ENCODE measurements around the gene BCL2L14. TPM values are rescaled to one million over a fixed set of nuclear protein-coding genes. Genes with fewer than 3 reads are reported as not detected.
"Not testable (repeated sequence)": the region's sequence is repeated elsewhere in the genome, so short reads cannot be mapped to it uniquely, and the experiment has no call there.

Gene BCL2L14
- total RNA-seq, 1 experiment from 2014 or later, result 2.3 TPM

DNA sequence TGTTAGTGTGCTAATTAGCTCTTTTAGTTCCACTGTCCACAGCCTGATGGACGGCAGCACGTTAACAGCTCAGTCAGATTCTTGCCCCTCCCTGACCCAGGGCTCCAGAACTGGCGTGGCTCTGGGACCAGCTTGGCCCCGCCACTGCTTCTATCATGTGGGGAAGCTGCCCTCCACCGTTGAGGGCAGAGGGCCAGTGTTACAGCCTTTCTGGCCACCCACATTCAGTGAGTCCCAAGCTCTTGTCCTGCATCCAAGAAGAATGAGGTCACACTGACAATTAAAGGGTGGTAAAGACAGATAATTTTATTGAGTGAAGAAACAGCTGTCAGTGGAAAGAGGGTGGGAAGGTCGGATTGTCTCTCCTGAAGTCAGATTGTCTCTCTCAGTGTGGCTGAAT is 36.9 kb downstream of the BCL2L14 start:
- DNase-seq (ENCODE audit: low spot score), result no peak

DNA sequence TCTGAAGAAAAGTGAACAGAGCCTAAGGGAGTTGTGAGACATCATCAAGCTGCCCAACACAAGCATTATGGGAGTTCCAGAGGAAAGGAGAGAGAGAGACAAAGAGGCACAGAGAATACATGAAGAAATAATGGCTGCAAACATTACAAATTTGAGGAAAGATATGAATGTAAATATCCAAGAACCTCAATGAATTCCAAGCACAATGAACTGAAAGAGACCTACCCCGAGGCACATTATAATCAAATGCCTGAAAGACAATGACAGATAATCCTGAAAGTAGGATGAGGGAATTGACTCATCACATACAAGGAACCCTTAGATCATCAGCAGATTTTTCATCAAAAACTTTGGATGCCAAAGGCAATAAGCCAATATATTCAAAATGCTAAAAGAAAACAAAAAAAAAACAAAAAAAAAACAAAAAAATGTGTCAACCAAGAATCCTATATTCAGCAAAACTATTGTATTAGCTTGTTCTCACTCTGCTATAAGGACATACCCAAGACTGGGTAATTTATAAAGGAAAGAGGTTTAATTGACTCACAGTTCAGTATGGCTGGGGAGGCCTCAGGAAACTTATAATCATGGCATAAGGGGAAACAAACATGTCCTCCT is 37.8 kb downstream of the BCL2L14 start:
- no peak for DNase-seq (ENCODE audit: low spot score)

DNA sequence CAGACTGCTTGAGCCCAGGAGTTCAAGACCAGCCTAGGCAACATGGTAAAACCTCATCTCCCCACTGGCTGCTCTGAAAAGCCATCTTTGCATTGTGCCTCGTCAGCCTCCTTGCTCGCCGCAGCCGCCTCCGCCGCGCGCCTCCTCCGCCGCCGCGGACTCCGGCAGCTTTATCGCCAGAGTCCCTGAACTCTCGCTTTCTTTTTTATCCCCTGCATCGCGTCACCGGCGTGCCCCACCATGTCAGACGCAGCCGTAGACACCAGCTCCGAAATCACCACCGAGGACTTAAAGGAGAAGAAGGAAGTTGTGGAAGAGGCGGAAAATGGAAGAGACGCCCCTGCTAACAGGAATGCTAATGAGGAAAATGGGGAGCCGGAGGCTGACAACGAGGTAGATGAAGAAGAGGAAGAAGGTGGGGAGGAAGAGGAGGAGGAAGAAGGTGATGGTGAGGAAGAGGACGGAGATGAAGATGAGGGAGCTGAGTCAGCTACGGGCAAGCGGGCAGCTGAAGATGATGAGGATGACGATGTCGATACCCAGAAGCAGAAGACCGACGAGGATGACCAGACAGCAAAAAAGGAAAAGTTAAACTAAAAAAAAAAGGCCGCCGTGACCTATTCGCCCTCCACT is 40.3 kb downstream of the BCL2L14 start:
- DNase-seq (ENCODE audit: low spot score), result not testable (repeated sequence)

DNA sequence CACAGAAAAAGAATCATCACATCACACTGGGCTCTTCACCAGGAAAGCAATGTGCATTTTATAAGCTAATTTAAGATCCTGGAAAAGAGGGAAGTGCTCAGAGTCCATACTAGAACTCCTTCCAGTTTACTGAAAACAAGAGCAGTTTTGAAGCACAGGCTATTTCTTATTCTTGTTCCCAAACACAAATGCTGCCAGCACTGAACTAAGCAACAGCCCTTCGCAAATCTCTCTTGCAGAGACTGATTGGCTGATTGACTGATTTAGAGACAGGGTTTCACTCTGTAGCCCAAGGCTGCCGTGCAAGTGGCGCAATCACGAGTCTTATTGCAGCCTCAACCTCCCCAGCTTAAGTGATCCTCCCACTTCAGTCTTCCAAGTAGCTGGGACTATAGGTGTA is 44.8 kb downstream of the BCL2L14 start:
- DNase-seq (ENCODE audit: low spot score), result no peak

DNA sequence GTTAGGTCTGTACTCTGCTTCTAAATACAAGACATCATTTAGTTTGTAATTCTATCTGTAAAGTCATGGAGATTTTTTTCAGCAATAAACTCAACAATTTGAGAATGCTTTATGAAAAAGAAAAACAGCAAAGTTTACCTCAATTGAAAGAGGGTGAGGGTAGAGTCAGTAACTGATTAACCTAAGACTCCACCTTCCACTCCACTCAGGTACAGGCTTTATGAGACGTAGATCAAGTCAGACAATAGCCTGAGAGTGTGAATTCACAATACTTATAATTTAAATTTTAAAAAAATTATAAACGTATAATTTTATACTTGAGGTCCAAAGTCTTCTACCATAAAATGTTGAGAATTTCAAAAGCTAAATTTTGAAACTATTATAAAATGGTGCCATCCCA is 45.9 kb downstream of the BCL2L14 start:
- no peak for DNase-seq (ENCODE audit: low spot score)

DNA sequence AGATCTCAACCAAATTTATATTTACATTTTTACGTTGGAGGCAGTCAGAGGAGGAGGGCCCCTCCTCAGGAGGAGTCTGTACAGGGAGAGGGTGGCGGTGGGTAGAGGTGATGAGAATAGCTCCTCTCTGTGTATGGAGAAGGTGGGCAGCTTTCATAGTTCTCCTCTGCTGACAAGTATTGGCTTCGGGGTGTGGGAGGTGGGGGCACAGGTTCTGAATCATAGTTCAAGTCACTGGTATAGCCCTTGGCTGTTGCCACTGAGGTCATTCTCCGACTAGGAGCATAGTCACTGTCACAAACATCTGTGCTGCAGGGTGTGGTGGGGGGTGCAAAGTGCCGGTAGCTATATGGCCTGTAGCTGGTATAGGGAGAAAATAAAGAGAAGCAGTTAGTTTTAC is 50.3 kb downstream of the BCL2L14 start:
- DNase-seq (ENCODE audit: low spot score), result no peak

DNA sequence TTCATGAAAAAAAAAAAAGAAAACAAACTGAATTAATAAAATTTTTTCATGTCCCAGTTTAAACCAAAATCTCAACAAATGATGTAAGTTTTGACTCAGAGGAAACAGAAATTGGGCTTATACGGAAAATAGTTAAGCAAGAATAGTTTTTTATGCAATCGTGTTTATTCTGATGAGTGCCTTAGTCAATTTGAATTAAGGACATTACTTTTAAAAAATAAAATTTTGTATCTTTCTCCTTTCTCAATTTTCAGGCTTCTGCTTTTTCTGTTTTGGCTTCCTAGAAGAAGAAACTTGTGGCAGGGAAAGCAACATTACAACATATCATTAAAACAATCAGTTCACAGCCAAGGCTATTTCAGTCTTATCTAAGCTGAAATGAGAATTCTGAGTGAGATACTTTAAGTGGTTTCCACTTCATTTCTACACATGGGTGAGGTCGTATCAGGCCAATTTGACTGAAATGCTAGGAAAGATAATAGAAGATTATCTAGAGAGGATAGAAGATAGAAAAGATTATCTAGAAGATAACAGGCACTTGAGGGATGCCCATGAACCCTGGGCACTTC is 52.4 kb downstream of the BCL2L14 start:
- no peak for DNase-seq (ENCODE audit: low spot score)

DNA sequence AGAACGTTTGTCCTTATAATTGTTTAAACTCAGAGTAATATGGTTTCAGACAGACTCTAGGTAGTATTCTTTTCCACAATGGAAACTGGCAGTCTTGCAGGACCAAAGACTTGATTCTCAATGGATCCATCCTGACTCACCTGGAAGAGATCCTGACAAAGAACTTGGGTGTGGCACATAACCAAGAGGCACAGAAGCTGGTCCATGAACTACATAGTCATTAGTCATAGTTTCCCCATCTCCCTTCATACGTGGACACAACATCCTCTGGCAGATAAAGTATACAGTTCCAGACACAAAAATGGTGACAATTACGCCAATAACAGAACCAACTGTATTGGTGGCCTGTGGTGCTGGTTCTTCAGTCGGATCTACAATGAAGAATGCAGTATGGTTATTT is 55.8 kb downstream of the BCL2L14 start:
- DNase-seq (ENCODE audit: low spot score), result no peak

DNA sequence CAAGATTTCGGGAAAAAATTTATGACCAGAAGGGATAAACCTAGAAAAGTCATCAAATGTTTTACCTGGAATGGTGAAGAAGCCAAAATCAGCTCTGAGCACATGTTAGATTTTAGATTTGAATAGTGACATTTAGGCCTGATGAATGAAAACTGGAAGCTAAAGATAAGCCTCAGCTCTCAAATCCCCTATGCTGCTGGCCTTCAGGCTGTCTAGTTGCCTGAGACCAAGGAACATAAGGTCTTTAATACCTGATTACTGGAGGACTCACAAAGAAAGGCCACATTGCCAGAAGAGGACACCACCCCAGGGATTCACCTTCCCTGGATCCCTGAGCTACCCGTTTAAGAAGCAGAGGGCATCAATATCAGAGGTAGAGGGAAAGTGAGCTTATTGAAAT is 56.6 kb downstream of the BCL2L14 start:
- no peak for DNase-seq (ENCODE audit: low spot score)

DNA sequence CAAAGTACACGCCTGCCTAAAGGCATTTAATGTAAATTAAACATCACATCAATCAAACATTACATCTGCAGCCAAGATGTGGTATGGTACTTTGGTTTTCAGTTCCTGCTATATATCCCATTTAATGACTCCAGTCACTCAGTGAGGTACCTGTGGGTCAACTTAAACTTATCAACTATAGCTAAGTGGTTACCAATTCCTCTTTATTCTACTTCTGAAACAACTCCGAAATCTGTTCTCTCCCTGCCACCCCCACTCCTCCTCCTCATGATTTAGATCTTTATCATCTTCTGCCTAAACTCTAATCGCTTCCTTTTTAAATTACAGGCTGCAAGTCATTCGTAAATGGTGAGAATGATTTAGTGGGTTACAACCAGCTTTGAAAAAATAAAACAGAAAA is 57.9 kb downstream of the BCL2L14 start:
- no peak for DNase-seq (ENCODE audit: low spot score)

DNA sequence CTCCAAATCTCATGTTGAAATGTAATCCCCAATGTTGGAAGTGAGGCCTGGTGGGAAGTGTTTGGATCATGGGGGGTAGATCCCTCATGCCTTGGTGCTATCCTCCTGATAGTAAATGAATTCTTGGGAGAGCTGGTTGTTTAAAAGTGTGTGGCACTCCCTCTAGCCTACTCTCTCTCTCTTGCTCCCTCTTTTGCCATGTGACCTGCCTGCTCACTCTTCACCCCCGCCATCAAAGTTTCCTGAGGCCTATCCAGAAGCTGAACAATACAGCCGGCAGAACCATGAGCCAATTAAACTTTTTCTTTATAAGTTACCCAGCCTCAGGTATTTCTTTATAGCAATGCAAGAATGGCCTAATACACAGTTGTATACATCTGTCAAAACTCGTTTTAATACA is 62.5 kb downstream of the BCL2L14 start:
- no peak for DNase-seq (ENCODE audit: low spot score)

DNA sequence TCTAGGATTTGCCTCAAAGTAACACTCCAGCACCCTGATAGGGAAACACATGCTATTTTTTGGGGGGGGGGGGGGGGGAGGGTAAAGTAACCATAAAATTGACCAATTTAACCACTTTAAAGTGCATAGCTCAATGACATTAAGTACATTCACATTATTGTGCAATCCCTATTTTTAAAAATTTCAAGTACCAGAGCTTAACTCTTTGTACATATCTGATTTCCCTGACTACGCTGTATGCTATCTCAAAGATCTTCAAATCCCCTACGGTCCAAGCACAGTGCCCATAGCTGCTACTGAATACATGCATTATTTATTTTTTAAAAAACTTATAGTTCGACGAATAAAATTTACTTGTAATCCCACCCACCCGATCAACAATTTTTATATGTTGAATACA is 63.0 kb downstream of the BCL2L14 start:
- no peak for DNase-seq (ENCODE audit: low spot score)

DNA sequence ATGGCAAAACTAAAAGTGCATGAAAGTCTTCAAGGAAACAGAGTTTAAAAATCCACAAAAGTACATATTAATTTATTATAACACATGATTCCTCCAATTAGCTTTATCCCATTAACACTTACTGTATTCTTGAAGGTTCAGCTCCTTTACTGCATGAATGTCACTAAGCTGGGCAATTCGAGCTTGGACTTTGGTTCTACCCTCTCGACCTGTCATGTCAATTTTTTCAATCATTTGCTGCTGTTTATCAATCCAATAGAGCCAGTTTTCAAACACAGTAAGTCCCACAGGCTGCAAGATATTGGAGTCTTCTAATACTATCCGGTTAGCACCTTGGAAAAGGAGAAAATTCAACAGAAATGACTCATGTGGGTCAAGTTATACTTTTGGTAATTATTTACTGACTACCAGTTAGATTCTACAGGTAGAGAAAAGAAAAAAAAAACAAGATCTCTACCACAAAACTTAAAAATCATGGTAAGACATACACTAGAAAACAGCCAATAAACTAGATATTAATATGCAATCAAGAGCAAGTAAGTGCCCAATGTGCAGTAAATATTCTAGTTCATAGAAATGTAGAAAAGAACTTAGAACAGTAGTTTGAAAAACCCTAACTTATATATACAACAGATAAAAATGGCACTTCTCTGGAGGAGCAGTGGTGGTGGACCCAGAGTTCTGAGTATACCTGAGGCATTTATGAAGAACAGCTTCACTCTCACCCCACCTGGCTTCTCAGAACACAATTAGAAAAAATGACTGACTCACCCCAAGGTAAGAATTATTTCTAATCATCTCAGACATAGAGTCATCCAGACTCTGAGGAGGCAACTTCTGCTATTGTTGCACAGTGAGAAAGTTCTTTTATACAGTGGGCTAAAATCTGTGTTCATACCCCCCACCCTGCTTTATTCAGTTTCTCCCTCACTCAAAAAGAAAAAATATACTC is 67.7 kb downstream of the BCL2L14 start:
- no peak for DNase-seq (ENCODE audit: low spot score)

DNA sequence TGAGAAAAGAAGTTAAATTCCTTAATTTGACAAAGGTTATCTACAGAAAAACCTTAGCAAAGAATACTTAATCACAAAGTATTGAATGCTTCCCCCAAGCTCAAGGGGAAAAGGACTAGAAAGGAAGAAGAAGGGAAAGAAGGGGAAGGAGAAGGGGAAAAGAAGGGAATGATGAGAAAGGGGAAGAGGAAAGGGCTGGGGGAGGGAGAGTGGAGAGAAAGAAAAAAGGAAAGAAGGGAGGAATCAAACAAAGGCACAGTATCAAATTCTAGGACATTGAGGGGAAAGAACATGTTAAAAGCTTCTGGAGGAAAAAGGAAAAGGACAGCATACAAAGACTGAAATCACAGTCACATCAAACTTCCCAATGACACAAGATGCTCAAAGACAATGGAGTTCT is 70.3 kb downstream of the BCL2L14 start:
- no peak for DNase-seq (ENCODE audit: low spot score)

DNA sequence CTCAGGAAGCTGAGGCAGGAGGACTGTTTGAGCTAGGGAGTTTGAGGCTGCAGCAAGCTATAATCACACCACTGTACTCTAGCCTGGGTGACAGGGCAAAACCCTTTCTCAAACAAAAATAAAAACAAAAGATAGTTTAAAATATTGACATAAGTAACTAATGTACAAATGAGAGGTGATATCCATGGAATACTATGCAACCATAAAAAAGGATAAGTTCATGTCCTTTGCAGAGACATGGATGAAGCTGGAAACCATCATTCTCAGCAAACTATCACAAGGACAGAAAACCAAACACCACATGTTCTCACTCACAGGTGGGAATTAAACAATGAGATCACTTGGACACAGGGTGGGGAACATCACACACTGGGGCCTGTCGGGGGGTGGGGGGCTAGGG is 73.8 kb downstream of the BCL2L14 start:
- not testable (repeated sequence) for DNase-seq (ENCODE audit: low spot score)

DNA sequence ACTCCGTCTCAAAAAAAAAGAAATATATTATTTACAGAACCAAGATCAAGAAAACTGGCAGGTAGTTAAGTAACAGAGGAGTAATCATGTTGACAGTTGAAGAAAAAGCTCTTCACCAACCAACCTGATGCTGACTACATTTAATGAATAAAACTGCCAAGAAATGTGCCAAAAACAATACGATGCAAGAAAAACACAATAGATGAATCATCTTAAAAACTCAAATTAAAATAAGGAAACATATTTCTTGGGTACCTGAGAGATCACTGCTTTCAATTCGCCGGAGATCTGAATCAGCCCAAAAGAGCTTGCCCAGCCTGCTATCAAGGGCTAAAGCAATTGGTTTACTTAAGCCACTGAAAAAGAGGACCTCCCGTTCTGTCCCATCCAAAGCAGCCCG is 76.4 kb downstream of the BCL2L14 start:
- no peak for DNase-seq (ENCODE audit: low spot score)

Other genes starting within 250 kb of the BCL2L14 start
- 28.7 and 32.2 TPM in 2 replicates for gene LRP6, start 196.1 kb downstream of the BCL2L14 start, total RNA-seq (2014; rRNA removed; shearing (Covaris generic))

Data from HT-29 (cell line).